ENCODE measurements around the gene CHPF. TPM values are rescaled to one million over a fixed set of nuclear protein-coding genes. Genes with fewer than 3 reads are reported as not detected.
A peak's percentile ranks its signal among the peaks of the same experiment; 100 is the strongest.

The CHPF gene
- total RNA-seq, 1 donor from 2014 or later = 285 TPM

- no peak overlapping the region for H3K4me3 ChIP-seq (ENCODE audit: low read depth, low read length)
- peaks cover 28% of the 10 kb centered on the region for H3K27me3 ChIP-seq (ENCODE audit: control insufficient read depth, insufficient read depth, low read length)
- H3K36me3 ChIP-seq (ENCODE audit: control insufficient read depth, insufficient read depth, low read length) = no peaks in the 10 kb centered on the region
- no peak for DNase-seq (ENCODE audit: low read depth)
- peak; percentile 16 for TF ChIP-seq CTCF (IDR thresholded peaks at IDR 0.05; ENCODE audit: insufficient read depth, low read length, poor library complexity, severe bottlenecking)
Measured at GRCh38 chr2:219523031-219523671, 20.5 kb downstream of the CHPF start.

DNA sequence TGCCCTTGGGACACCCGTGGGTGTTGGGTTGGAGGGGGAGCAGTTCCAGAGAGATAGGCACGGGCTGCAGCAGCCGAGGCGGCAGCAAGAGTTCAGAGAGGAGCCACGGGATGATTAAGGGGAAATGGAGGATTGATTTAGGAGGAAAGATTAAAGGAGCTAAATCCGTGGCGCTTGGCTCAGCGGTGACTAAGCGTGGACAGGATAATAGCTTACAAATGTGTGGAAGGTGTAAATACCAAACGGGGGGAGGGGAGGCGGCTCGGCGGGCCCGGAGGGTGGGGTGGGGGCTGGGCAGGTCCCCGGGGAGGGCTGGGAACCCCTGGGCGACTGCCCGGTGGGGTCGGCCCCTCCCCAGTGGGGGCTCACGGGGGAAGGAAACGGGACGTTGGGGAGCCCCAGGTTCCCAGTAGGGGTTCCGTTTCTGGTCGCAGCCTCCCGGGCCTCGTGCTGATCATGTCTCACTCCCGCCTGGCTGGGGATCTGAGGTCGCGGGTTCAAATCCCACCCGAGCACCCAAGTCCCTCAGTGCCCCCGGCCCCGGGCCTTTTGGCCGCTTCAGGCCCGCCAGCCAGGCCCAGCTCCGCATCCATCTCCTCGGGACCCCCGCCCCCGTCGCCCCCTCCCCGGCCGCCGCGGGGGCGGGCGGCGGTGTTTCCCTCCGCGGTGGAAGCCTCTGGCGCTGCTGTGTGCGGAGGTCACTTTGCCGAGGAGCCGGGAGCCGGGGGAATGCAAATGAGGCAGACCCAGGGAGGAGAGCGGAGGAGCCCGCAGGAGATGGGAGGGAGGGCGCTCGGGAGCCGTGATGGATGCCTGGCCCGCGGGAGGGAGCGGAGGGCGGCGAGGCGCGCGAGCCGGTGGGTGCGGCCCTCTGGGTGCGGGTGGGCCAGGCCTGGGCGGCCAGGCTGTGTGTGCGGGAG is 21.2 kb downstream of the CHPF start:
- Histone ChIP-seq H3K36me3 (ENCODE audit: control insufficient read depth, insufficient read depth, low read length) (no peaks in the 10 kb centered on the region), H3K4me3 (ENCODE audit: low read depth, low read length) (peak overlapping the region; percentile 2), H3K27me3 (ENCODE audit: control insufficient read depth, insufficient read depth, low read length) (peaks cover 31% of the 10 kb centered on the region)
- peak; percentile 32 for DNase-seq (ENCODE audit: low read depth)
- TF ChIP-seq CTCF (IDR thresholded peaks at IDR 0.05; ENCODE audit: insufficient read depth, low read length, poor library complexity, severe bottlenecking) = no peak

DNA sequence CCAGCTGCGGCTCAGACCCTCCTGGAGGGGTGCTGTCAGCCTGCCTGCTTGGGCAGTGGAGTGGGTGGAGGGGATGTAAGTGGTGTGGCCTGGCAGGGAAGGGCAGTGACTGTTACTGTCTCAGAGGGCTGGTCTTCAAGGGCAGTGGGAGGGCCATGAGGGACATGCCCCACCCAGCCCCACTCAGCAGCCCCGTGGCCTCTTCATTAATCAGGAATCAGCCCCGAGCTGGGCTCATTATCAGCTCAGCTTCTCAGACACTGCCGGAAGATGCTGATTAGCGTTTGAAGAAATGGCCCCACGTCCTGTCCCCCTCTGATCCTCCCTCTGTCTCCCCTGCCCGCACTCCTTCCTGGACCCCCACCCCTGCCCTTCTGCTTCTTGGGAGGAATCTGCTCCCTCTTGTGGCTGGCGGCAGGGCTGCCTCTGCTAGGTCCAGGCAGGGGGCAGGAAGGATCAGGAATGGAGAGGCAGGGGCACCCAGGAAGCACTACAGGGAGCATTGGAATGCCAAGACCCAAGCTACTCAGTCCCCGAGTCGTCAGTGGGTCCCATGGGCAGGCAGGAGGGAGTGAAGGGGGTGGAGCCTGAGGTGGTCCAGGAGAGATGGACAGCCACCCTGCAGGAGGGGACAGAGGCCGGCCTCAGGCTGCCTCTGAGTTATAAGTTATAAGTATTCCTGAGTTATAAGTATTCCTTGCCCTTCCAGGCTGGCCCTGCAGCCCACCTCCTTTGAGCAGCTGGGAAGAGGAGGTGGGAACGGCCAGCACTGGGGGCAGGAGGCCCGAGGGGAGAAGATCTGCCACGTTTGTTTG is 22.3 kb downstream of the CHPF start:
- peak; percentile 97 for TF ChIP-seq CTCF (IDR thresholded peaks at IDR 0.05; ENCODE audit: insufficient read depth, low read length, poor library complexity, severe bottlenecking)
- Histone ChIP-seq H3K27me3 (ENCODE audit: control insufficient read depth, insufficient read depth, low read length) (peaks cover 30% of the 10 kb centered on the region), H3K4me3 (ENCODE audit: low read depth, low read length) (no peak overlapping the region), H3K36me3 (ENCODE audit: control insufficient read depth, insufficient read depth, low read length) (no peaks in the 10 kb centered on the region)
- no peak for DNase-seq (ENCODE audit: low read depth)

DNA sequence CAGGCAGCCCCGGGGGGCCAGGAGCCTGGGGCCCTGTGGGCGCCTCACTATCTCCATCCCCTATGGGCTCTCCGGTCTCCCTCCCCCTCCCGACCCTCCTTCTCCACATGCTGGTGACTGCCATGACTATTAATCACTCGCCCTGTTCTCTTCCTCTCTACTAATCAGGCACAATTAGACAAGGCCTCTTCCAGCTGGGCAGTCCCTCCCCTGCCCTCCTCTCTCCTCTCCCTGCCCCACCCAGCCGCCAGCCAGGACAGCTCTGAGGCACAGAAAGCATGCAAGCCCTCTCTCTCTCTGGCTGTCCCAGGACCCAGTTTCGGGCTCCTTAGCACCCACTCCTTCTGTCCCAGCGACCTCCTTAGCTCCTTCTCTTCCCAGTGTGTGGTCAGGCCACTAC is 23.5 kb downstream of the CHPF start:
- TF ChIP-seq CTCF (IDR thresholded peaks at IDR 0.05; ENCODE audit: insufficient read depth, low read length, poor library complexity, severe bottlenecking) = no peak
- H3K36me3 ChIP-seq (ENCODE audit: control insufficient read depth, insufficient read depth, low read length) = no peaks in the 10 kb centered on the region
- no peak overlapping the region for H3K4me3 ChIP-seq (ENCODE audit: low read depth, low read length)
- DNase-seq (ENCODE audit: low read depth) = no peak
- peaks cover 37% of the 10 kb centered on the region for H3K27me3 ChIP-seq (ENCODE audit: control insufficient read depth, insufficient read depth, low read length)

GRCh38 chr2:219519526-219519916 is 24.1 kb downstream of the CHPF start:
- peaks cover 43% of the 10 kb centered on the region for H3K27me3 ChIP-seq (ENCODE audit: control insufficient read depth, insufficient read depth, low read length)
- no peak overlapping the region for H3K4me3 ChIP-seq (ENCODE audit: low read depth, low read length)
- H3K36me3 ChIP-seq (ENCODE audit: control insufficient read depth, insufficient read depth, low read length) = no peaks in the 10 kb centered on the region
- DNase-seq (ENCODE audit: low read depth) = no peak
- no peak for TF ChIP-seq CTCF (IDR thresholded peaks at IDR 0.05; ENCODE audit: insufficient read depth, low read length, poor library complexity, severe bottlenecking)
